T-helper 17 cell (primary cell): ENCODE data around the gene ZNF384. TPM values are rescaled to one million over a fixed set of nuclear protein-coding genes. Genes with fewer than 3 reads are reported as not detected.

ENCODE experiments used
- ATAC-seq: fragments of 150-1000 bp; cut with Tn5 transposase; 2 replicates; pipeline ENCODE4 v1.10.0; 2021; ENCODE audit warnings: mild to moderate bottlenecking, moderate library complexity
- DNase-seq, 3 donors: peaks; one replicate each; pipeline versions ENCODE4 v3.0.0 to v3.0.0-alpha.2; 2020 to 2021
- H3K9me3 ChIP-seq: one replicate; pipeline ENCODE4 v1.7.0; 2013; ENCODE audit warnings: low read length, mild to moderate bottlenecking; ENCODE audit not compliant: control insufficient read depth, poor library complexity, severe bottlenecking
- H3K27ac Mint-ChIP-seq: one replicate; pipeline ENCODE4 v1.8.0; 2022; ENCODE audit warnings: mild to moderate bottlenecking, moderate library complexity, mixed read lengths
- H3K27me3 Mint-ChIP-seq: one replicate; pipeline ENCODE4 v1.8.0; 2022; ENCODE audit warnings: mixed read lengths
- H3K36me3 Mint-ChIP-seq: one replicate; pipeline ENCODE4 v1.8.0; 2022; ENCODE audit warnings: low read depth, mixed read lengths
- H3K4me1 Mint-ChIP-seq: one replicate; pipeline ENCODE4 v1.8.0; 2022; ENCODE audit warnings: mild to moderate bottlenecking, mixed read lengths
- H3K4me3 Mint-ChIP-seq: one replicate; pipeline ENCODE4 v1.8.0; 2022; ENCODE audit warnings: mild to moderate bottlenecking, moderate library complexity, mixed read lengths
- total RNA-seq, 4 donors: library from RNA in 2 of 4; stranded (reverse) in 2 of 4; gene quantifications; one replicate each; pipeline ENCODE4 v1.2.3 and lab custom pipeline; 2022 to 2026

The ZNF384 gene
- total RNA-seq, 2 donors from 2014 or later, result 62.9 to 66.3 TPM

DNA sequence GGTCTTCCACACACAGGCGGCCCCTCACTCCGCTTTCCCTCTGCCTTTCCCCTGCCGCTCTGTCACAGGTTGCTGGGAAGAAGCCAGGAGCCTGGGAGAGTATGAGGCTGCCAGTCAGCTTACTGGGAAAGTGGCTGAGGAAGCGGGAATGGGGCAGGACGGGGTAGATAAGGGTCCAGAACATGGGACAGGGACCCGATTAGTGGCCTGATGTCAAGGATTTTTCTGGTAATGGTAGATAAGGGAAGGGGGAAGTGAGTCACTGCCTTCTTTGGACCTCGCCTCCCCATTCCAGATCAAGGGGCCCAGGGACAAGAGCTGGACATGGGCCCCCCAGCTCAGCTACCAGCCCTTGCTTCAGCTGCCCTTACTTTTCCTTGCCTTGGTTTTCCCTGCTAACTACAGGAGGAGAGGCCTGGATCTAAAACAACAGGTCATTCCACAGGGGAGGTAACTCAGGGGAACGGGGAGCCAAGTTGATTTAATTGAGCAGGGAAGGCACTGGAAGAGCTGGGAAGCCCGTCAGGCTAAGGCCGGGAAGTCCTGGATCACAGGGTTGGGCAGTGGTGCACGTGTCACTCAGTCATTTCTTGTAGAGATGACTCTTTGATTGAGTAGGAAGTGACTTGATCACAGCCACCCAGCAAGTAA is 49.9 kb downstream of the ZNF384 start:
- H3K4me3 Mint-ChIP-seq, result no peak overlapping the region
- H3K27ac Mint-ChIP-seq, result no peak overlapping the region
- ATAC-seq, result no peak
- H3K36me3 Mint-ChIP-seq, result no peaks in the 10 kb centered on the region
- H3K27me3 Mint-ChIP-seq, result peaks cover 7% of the 10 kb centered on the region
- DNase-seq, result no peak
- no peaks in the 10 kb centered on the region for H3K9me3 ChIP-seq
- H3K4me1 Mint-ChIP-seq, result peaks cover 13% of the 10 kb centered on the region

DNA sequence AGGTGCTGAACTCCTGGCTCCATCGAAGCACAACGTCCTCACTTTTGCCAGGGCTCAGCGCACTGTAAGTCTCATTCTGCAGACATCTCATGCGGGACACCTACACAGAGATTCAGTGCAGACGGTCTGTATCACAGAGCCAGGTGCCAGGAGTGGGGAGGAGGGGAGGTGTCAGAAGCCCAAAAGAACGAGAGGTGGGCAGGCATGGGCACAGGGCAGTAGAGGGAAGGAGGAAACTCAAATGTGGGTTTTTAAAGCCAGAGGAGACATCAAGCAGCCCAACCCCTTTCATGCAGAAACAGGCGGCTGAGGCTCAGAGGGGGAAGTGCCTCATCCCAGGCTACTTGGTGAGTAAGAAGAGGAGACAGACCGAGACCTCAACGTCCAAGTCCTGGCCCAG is 50.9 kb downstream of the ZNF384 start:
- no peak for DNase-seq
- no peak overlapping the region for H3K27ac Mint-ChIP-seq
- ATAC-seq, result no peak

DNA sequence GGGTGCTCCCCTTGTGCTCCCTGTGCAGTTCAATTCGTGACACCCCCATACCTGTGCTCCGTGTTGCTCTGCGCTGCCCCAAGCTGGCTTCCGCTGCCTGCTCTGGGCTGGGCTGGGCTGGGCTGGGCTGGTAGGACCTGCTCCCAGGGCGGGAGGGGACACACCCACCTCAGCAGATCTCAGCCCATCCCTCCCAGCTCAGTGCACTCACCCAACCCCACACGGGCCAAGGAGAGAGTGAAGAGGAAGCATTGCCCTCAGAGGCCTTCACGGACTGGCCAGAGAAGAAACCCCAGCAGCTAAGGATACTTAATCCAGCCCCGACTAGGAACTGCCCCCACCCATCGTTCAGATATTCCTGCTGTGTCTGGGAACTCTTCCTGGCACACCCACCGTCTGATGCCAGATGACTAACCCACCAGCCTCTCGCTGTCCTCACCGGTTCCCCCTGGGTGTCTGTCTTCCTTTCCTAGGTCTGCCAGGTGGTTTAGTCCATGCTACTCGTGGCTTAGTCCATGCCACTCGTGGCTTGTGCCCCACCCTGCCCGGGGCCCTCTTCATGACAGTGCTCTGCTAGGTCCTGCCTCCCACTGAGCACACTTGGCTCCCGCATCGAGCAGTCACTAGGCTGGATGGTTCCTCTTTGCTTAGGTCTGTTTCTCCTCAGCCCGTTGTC is 53.2 kb downstream of the ZNF384 start, which contains the start of gene LPAR5:
Gene LPAR5, minus strand, starts transcription at position 104 of the 676 bp plus-strand sequence. CDS start 14,711 bp downstream, outside the sequence.
- H3K4me1 Mint-ChIP-seq, result peaks cover 30% of the 10 kb centered on the region
- H3K27me3 Mint-ChIP-seq, result no peaks in the 10 kb centered on the region
- ATAC-seq (peak; percentile 36), DNase-seq (no peak)
- no peaks in the 10 kb centered on the region for H3K36me3 Mint-ChIP-seq
- H3K9me3 ChIP-seq, result no peaks in the 10 kb centered on the region
- H3K4me3 Mint-ChIP-seq, result peak within 1 kb of the TSS; percentile 74
- peak within 1 kb of the TSS; percentile 39 for H3K27ac Mint-ChIP-seq

More for the DNA sequence above, 50.9 kb downstream of the ZNF384 start:
- Mint-ChIP-seq H3K4me1 (peaks cover 13% of the 10 kb centered on the region), H3K27me3 (peaks cover 7% of the 10 kb centered on the region), H3K36me3 (no peaks in the 10 kb centered on the region), H3K4me3 (no peak overlapping the region)
- H3K9me3 ChIP-seq, result no peaks in the 10 kb centered on the region

DNA sequence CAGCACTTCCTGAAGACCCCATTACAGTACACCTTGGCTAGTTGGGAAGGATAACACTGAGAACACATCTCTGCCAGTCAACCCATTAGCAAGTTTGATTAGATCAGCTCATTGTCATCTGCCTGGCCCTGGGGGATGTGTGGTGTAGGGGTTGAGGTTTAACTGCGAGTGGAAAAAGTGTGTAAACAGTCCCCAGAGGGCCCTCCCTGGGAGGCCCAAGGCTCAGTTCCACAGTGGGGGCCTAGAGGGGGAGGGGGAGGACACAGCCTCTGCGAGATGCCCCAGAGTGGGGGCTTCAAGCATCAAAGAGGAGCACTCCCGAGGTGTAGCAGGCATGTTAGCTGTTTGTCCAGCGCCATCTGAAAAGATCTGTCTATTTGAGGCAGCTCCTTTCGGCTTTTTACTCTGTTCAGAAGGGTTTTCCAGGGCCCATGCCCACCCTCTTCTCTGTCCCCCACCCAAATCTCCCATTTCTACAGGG is 53.8 kb downstream of the ZNF384 start:
- Mint-ChIP-seq H3K36me3 (no peaks in the 10 kb centered on the region), H3K27ac (peak overlapping the region; percentile 39), H3K4me3 (peak overlapping the region; percentile 74), H3K27me3 (no peaks in the 10 kb centered on the region), H3K4me1 (peaks cover 30% of the 10 kb centered on the region)
- DNase-seq (no peak), ATAC-seq (peak; percentile 38)
- H3K9me3 ChIP-seq, result no peaks in the 10 kb centered on the region

DNA sequence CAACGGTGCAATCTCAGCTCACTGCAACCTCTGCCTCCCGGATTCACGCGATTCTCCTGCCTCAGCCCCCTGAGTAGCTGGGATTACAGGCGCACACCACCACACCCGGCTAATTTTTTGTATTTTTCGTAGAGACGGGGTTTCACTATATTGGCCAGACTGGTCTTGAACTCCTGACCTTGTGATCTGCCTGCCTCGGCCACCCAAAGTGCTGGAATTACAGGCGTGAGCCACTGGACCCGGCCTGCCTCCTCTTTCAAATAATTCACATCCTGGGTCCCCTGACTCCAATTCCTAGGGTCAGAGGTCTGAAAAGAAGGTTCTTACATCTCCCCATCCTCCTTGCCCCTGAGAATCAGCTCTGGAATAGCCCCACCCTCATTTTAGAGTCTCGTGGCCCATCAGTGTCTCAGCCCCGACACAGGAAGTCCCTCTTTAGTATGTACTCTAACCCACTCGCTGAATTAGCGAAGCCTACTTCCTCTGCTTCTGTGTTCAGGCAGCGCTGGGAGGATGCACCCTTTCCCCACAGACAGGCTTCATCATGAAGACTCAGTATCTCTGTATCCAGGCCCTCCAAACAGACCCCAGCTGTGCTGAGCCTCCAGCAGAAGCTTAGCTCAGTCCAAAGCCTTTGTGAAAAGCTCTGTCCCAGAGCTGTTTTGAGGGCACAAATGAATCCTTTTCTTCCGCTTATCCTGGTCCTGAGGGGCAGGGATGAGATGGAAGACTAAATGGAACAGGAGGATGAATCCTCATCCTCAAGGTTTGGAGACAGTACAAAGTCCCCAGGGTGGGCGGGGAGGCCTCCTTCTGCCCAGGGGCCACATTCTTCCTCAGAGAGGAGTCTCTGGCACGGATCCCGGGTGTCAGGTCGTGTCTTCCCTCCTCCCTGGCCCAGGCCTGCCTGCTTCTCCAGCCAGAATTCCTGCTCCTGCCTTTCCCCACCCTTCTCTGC is 56.9 kb downstream of the ZNF384 start:
- no peaks in the 10 kb centered on the region for H3K9me3 ChIP-seq
- Mint-ChIP-seq H3K27me3 (no peaks in the 10 kb centered on the region), H3K4me3 (peak overlapping the region; percentile 91), H3K27ac (peak overlapping the region; percentile 94), H3K36me3 (no peaks in the 10 kb centered on the region), H3K4me1 (peaks cover 40% of the 10 kb centered on the region)
- DNase-seq (no peak), ATAC-seq (peak; percentile 77)

DNA sequence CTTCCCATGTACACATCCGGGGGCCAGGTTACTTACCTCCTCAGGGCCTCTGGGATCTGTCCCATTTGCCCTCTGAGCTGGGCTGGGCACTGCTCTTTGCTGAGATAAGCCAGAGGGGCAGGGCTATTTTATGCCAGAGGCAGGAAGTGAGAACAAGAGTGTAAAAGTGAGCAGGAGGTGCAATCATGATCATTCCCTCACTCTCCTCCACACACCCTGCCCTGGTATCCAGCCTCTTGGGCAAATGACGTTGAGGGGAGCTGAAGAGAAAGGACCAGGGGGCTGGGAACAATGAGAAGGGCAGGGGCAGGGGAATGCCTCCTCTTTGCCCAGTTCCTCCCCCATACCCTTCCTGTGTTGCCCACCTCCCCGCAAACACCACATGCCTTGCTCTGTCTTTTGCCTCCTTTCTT is 57.6 kb downstream of the ZNF384 start:
- DNase-seq, result no peak
- peak overlapping the region; percentile 94 for H3K27ac Mint-ChIP-seq

DNA sequence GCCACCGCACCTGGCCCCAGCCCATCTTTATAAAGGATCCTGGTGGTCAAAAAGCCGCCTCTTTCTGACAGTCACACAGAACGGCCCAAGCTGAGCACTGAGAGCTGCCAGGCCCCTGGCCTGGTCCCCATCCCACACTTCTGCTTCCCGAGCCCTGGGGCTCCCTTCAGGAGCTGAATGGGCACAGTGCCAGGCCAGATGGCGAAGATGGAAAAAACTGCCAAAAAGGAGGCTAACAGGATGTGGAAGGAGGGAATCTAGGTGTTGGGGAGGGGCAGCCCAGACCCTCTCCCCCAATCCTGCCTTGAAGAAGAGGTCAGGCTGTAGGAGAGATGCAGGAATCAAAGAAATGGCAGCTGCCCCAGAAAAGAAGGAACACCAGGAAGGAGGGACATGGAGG is 58.4 kb downstream of the ZNF384 start:
- Mint-ChIP-seq H3K27me3 (no peaks in the 10 kb centered on the region), H3K27ac (peak overlapping the region; percentile 47), H3K4me3 (peak overlapping the region; percentile 91), H3K36me3 (no peaks in the 10 kb centered on the region), H3K4me1 (peaks cover 35% of the 10 kb centered on the region)
- DNase-seq, result no peak
- ATAC-seq, result no peak
- no peaks in the 10 kb centered on the region for H3K9me3 ChIP-seq

More for the DNA sequence above, 57.6 kb downstream of the ZNF384 start:
- Mint-ChIP-seq H3K4me3 (peak overlapping the region; percentile 91), H3K4me1 (peaks cover 41% of the 10 kb centered on the region), H3K36me3 (no peaks in the 10 kb centered on the region), H3K27me3 (no peaks in the 10 kb centered on the region)
- no peak for ATAC-seq
- no peaks in the 10 kb centered on the region for H3K9me3 ChIP-seq

DNA sequence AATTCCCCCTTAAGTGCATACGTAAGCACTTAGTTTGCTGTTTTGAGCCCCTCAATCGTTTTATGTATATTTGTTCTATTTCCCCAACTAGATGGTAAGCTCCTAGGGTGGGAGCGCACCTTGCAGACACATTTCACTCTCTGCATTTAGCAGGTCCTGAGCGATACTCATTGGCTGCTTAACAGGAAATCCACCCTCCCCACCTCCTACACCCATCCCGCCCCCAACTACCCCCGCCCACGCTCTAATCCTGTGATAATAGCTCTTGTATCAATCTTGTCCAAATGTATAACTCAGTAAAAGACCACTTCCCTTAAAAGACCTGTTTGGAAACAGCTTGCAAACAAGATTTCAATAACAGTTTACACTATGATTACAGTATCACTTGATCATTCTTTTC is 61.6 kb downstream of the ZNF384 start:
- peak in 1 of 3 donors; percentile 39 for DNase-seq
- H3K4me1 Mint-ChIP-seq, result peaks cover 27% of the 10 kb centered on the region

DNA sequence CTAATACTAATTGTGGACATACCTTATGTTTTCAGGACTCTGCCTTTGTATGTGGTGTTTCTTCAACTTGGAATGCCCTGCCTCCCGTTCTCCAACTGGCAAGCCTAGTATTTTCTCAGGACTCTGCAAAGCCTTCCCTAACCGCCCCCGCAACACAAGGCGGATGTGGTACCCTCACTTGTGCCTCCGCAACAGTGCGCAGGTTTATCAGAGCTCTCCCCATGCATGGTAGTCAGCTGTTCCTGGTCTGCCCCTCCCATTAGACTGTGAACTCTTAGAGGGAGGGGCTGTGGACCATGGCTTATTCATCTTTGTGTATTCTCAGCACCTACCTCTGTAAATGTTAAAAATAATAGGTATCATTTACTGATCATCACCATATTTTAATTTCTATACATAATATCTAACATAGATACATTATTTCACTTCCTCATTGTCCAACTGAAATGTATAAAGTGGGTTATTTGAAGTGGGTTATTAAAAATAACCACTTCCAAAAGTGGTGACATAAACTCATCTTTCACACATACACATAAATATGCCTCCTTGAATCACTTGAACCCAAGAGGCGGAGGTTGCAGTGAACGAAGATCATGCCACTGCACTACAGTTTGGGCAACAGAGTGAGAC is 62.4 kb downstream of the ZNF384 start:
- Mint-ChIP-seq H3K4me3 (peak overlapping the region; percentile 62), H3K27ac (peak overlapping the region; percentile 95), H3K27me3 (no peaks in the 10 kb centered on the region), H3K36me3 (no peaks in the 10 kb centered on the region), H3K4me1 (peaks cover 20% of the 10 kb centered on the region)
- H3K9me3 ChIP-seq, result no peaks in the 10 kb centered on the region
- DNase-seq, result no peak
- ATAC-seq, result peak; percentile 26

More for the DNA sequence above, 61.6 kb downstream of the ZNF384 start:
- H3K4me3 Mint-ChIP-seq, result peak overlapping the region; percentile 93
- peak; percentile 87 for ATAC-seq
- no peaks in the 10 kb centered on the region for H3K9me3 ChIP-seq
- no peaks in the 10 kb centered on the region for H3K36me3 Mint-ChIP-seq
- no peaks in the 10 kb centered on the region for H3K27me3 Mint-ChIP-seq
- H3K27ac Mint-ChIP-seq, result peak overlapping the region; percentile 95

DNA sequence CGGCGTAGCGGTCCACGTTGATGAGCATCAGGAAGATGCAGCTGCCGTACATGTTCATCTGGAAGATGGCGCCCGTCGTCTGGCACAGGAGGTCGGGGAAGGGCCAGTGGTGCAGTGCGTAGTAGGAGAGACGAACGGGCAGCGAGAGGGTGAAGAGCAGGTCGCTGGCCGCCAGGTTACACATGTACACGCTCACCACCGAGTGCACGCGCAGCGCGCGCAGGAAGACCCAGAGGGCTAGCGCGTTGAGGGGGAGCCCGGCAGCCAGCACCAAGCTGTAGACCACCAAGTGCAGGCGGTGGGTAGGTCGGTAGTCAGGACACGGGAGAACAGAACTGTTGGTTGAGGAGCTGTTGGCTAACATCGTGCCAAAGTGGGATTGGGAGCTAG is 68.3 kb downstream of the ZNF384 start:
- DNase-seq, result no peak
- no peaks in the 10 kb centered on the region for H3K36me3 Mint-ChIP-seq
- no peaks in the 10 kb centered on the region for H3K9me3 ChIP-seq
- H3K27ac Mint-ChIP-seq, result no peak overlapping the region
- H3K27me3 Mint-ChIP-seq, result no peaks in the 10 kb centered on the region
- peaks cover 16% of the 10 kb centered on the region for H3K4me1 Mint-ChIP-seq
- H3K4me3 Mint-ChIP-seq, result peak overlapping the region; percentile 77
- ATAC-seq, result no peak

DNA sequence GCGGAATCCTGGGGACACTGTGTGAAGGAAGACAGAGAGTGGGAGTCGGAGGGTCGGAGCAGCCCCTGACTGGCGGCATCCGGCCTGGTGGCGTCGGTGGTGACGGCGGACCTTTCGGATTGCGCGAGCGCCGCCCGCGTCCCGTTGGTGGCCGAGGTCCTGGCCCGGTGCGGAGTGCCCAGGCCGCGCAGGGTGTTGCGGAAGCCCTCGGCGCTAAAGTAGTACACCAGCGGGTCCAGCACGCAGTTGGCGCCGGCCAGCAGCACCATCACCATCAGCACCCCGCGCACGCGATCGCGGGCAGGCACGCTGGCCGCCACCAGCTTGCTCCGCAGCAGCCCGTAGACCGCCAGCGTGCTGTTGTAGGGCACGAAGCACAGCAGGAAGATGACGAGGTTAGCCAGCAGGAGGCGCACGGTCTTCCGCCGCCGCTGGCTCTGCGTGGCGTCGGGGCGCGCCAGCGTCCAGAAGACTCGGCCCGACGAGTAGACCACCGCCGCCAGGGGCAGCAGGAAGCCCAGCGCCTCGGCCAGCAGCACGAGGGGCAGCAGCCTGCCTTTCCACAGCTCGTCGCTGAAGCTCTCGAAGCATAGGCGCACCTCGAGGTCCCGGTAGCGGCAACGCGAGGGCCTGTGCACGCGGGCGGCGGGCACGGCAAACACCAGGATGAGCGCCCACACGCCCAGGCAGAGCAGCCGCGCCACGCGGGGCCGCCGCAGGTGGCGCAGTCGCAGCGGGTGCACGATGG is 68.9 kb downstream of the ZNF384 start:
- Mint-ChIP-seq H3K27me3 (no peaks in the 10 kb centered on the region), H3K36me3 (no peaks in the 10 kb centered on the region), H3K27ac (peak overlapping the region; percentile 6), H3K4me1 (peaks cover 17% of the 10 kb centered on the region), H3K4me3 (peak overlapping the region; percentile 77)
- ATAC-seq, result peak; percentile 82
- no peaks in the 10 kb centered on the region for H3K9me3 ChIP-seq
- DNase-seq, result peak; percentile 37 to 45 (median 45)
